Measurements from ENCODE around the gene SORCS2. TPM values are rescaled to one million over a fixed set of nuclear protein-coding genes. Genes with fewer than 3 reads are reported as not detected.
A peak's percentile ranks its signal among the peaks of the same experiment; 100 is the strongest.

Gene SORCS2
- polyA plus RNA-seq, 3 donors: 0.46 to 0.55 TPM; not detected in 1

DNA sequence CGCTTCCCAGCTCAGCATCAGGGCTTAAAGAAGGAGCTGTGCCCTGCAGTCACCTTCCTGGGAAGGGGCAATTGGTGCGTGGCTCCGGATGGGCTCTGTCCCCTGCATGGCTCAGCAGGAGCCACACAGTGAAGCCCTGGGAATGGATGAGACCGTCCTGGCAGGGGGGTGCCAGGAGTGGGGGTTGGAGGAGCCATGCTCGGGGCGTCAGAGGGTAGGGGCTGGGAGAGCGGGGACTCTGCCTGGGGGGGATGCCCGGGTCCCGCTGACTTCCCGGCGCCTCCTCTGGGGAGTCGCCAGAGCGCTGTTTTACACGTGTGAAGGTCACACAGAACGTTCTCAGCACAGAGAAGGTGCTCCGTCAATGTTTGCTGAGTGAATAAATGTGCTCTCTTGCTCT is 563.2 kb downstream of the SORCS2 start:
- no peak overlapping the region for H3K4me2 ChIP-seq (replicated peaks; ENCODE audit: extremely low read depth, low read length, poor library complexity, severe bottlenecking)
- WGBS (ENCODE audit: insufficient coverage): 97% methylated on average over 16 of the region's 16 CpGs

DNA sequence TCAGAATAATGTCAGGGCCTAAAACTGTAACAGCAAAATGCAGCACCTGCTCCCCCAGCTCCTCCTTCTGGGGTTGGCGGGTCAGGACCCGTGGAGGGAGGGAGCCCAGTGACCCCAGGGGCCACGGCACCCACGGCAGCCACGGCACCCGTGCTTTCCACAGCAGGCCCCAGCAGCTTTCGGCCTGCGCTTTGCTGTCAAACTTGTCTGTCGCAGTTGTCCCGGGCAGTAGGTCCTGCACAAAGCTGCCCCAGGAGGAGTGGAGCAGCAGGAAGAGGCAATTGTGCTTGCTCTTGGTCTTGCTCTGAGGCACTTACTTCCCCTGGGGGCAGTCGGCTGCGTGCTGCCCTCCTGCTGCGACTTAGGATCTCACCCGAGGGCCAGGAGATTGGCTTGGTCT is 563.7 kb downstream of the SORCS2 start:
- WGBS (ENCODE audit: insufficient coverage): 91% methylated on average over 14 of the region's 14 CpGs
- H4K20me1 ChIP-seq (ENCODE audit: insufficient read depth, low read length): no peaks in the 10 kb centered on the region
- no peak overlapping the region for H3K9ac ChIP-seq (ENCODE audit: insufficient read depth, low read length, poor library complexity, severe bottlenecking)
- intact Hi-C loops (cut with micrococcal nuclease): no loop called here
- TF ChIP-seq, protein P1, sequence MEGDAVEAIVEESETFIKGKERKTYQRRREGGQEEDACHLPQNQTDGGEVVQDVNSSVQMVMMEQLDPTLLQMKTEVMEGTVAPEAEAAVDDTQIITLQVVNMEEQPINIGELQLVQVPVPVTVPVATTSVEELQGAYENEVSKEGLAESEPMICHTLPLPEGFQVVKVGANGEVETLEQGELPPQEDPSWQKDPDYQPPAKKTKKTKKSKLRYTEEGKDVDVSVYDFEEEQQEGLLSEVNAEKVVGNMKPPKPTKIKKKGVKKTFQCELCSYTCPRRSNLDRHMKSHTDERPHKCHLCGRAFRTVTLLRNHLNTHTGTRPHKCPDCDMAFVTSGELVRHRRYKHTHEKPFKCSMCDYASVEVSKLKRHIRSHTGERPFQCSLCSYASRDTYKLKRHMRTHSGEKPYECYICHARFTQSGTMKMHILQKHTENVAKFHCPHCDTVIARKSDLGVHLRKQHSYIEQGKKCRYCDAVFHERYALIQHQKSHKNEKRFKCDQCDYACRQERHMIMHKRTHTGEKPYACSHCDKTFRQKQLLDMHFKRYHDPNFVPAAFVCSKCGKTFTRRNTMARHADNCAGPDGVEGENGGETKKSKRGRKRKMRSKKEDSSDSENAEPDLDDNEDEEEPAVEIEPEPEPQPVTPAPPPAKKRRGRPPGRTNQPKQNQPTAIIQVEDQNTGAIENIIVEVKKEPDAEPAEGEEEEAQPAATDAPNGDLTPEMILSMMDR (IDR thresholded peaks at IDR 0.05): no peak
- no peak overlapping the region for H3K27ac ChIP-seq (ENCODE audit: low read depth in 1 of 2, low read length in 2 of 2)
- H3K4me1 ChIP-seq (ENCODE audit: control insufficient read depth in 1 of 2, insufficient read depth in 2 of 2, low read length in 2 of 2): no peaks in the 10 kb centered on the region
- no peak overlapping the region for H2AFZ ChIP-seq (ENCODE audit: insufficient read depth, low read depth, low read length, poor library complexity, severe bottlenecking)
- H3K27me3 ChIP-seq (ENCODE audit: control insufficient read depth in 2 of 2, insufficient read depth in 2 of 2, low read length in 2 of 2): no peaks in the 10 kb centered on the region
- no peaks in the 10 kb centered on the region for H3K36me3 ChIP-seq (replicated peaks in 1 of 2; ENCODE audit: control insufficient read depth in 1 of 2, insufficient read depth in 2 of 2, low read length in 2 of 2)
- Mint-ChIP-seq H3K4me1 (peaks cover 7% of the 10 kb centered on the region), H3K9me3 (peaks cover 0 to 1% (median 0%) of the 10 kb centered on the region in 7 donors), H3K4me3 (no peak overlapping the region), H3K27me3 (ENCODE audit: low read depth in 3 of 3) (peaks cover 17 to 24% (median 18%) of the 10 kb centered on the region in 3 donors), H3K36me3 (no peaks in the 10 kb centered on the region), H3K27ac (no peak overlapping the region)
- H3K9me3 ChIP-seq (replicated peaks in 1 of 2; ENCODE audit: control insufficient read depth in 1 of 2, insufficient read depth in 1 of 2, low read length in 2 of 2): no peaks in the 10 kb centered on the region
- no peak for DNase-seq
- H3K4me3 ChIP-seq (replicated peaks in 1 of 3; ENCODE audit: low read depth in 2 of 3, low read length in 3 of 3): no peak overlapping the region
- H3K4me2 ChIP-seq (replicated peaks; ENCODE audit: extremely low read depth, low read length, poor library complexity, severe bottlenecking): no peak overlapping the region
- no peaks in the 10 kb centered on the region for H3K79me2 ChIP-seq (ENCODE audit: insufficient read depth, low read length)

More for the DNA sequence above, 563.2 kb downstream of the SORCS2 start:
- Mint-ChIP-seq H3K4me1 (peaks cover 7% of the 10 kb centered on the region), H3K9me3 (peaks cover 0 to 1% (median 0%) of the 10 kb centered on the region in 7 donors), H3K27ac (peak overlapping the region in 1 of 7 donors; percentile 70), H3K27me3 (ENCODE audit: low read depth in 3 of 3) (peaks cover 16 to 24% (median 18%) of the 10 kb centered on the region in 3 donors), H3K36me3 (no peaks in the 10 kb centered on the region), H3K4me3 (no peak overlapping the region)
- H4K20me1 ChIP-seq (ENCODE audit: insufficient read depth, low read length): no peaks in the 10 kb centered on the region
- no peak overlapping the region for H3K27ac ChIP-seq (ENCODE audit: low read depth in 1 of 2, low read length in 2 of 2)
- no peaks in the 10 kb centered on the region for H3K79me2 ChIP-seq (ENCODE audit: insufficient read depth, low read length)
- intact Hi-C loops (cut with micrococcal nuclease): no loop called here
- no peak overlapping the region for H2AFZ ChIP-seq (ENCODE audit: insufficient read depth, low read depth, low read length, poor library complexity, severe bottlenecking)
- peaks cover under 1 to 2% of the 10 kb centered on the region in 2 donors for H3K4me1 ChIP-seq (ENCODE audit: control insufficient read depth in 1 of 2, insufficient read depth in 2 of 2, low read length in 2 of 2)
- no peak for DNase-seq
- H3K9ac ChIP-seq (ENCODE audit: insufficient read depth, low read length, poor library complexity, severe bottlenecking): no peak overlapping the region
- TF ChIP-seq, protein P1 (IDR thresholded peaks at IDR 0.05): no peak
- no peaks in the 10 kb centered on the region for H3K27me3 ChIP-seq (ENCODE audit: control insufficient read depth in 2 of 2, insufficient read depth in 2 of 2, low read length in 2 of 2)
- H3K4me3 ChIP-seq (replicated peaks in 1 of 3; ENCODE audit: low read depth in 2 of 3, low read length in 3 of 3): no peak overlapping the region
- H3K36me3 ChIP-seq (replicated peaks in 1 of 2; ENCODE audit: control insufficient read depth in 1 of 2, insufficient read depth in 2 of 2, low read length in 2 of 2): no peaks in the 10 kb centered on the region
- H3K9me3 ChIP-seq (replicated peaks in 1 of 2; ENCODE audit: control insufficient read depth in 1 of 2, insufficient read depth in 1 of 2, low read length in 2 of 2): no peaks in the 10 kb centered on the region

All from CD14-positive monocyte (primary cell).